HG03442 (cell line): ENCODE data around the gene SH3RF3.
"Not testable (repeated sequence)": the region's sequence is repeated elsewhere in the genome, so short reads cannot be mapped to it uniquely, and the experiment has no call there.

ENCODE experiments used
- ATAC-seq: cut with Tn5 transposase; IDR thresholded peaks from one replicate; pipeline ENCODE4 v1.9.1; 2021; ENCODE audit warnings: mild to moderate bottlenecking, moderate library complexity; ENCODE audit not compliant: unreplicated experiment

SH3RF3 gene

DNA sequence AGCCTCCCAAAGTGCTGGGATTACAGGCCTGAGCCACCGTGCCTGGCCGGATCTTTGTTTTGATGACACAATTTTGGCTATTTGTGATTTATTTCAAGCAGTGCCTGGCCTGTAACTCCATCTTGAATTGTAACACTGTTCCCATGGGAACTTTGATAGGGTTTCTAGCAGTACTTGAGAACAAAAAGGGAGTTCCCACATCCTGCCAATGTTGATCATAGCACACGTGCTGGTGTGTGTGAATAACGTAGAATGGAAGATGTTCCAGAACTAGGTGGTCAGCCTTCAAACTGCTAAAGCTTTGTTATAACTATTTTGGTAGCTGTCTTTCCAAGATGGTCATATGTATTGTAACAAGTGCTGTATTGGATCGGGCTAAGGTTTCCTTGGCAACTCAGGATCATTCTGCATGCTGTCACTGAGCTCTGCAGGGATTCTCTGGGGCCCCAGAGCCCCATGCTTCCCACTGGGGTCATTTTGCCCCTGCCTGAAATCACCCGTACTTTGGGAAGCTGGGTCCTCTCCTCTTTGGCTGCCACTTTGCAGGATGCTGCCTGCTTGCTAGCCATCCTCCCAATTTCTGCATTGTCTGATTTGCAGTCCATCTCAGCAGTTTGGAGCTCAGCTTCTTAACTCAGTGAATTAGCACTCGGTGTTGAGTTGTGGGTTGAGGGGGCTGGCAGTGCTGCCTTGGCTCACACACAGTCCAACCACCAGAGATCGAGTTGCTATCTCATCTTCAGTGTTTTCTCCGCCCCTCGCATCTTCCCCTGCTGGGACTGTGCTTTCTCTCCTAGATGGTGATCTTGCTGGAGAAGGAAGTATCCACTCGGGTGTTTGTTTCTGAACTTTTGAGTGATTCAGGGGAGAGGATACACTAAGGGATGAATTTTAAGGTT lies 26.8 kb downstream of the SH3RF3 start:
- ATAC-seq, result no peak

DNA sequence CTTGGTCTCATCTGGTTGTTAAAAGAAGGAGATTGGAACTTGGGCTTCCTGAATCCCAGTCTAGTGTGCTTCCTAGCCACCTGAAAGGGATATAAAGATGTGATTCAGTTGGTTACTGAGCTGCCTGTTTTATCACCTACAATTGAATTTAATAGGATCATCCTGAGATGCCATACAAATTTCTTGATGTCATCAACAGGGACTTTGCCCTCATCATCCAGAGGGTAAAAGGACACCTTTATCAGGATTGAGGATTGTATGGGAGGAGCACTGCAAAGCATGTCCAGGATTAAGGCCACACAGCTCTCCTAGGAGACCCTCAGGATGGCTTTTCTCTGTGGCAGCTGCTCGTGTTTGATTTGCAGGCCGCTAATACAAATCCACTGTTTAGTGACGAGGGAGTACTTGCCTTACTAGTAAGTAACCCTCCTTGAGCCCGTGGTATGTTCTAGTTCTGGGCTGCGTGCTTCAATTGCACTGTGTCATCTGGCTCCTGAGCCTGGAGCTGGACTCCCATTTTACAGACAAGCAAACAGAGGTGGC lies 28.6 kb downstream of the SH3RF3 start:
- ATAC-seq, result no peak

- ATAC-seq, result no peak
Measured at GRCh38 chr2:109158237-109158636, 29.2 kb downstream of the SH3RF3 start.

DNA sequence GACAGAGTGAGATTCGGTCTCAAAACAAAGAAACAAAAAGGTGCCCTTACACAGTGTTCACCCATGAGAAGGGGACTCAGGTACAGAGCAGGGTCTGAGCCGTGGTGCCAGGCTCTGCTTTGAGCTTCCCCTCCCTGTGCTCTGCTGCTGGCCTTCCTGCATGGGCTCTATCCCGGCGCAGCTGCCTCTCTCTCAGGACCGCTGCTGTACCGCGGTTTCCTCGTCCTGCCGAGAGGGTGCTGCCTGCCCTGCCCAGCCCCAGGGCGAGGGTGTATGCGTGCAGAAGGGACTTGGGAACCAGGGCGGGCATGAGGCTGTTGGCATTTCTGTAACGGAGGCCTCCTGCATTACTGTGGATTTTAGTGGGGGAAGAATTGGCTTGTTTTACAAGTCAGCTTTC lies 30.1 kb downstream of the SH3RF3 start:
- ATAC-seq, result no peak

DNA sequence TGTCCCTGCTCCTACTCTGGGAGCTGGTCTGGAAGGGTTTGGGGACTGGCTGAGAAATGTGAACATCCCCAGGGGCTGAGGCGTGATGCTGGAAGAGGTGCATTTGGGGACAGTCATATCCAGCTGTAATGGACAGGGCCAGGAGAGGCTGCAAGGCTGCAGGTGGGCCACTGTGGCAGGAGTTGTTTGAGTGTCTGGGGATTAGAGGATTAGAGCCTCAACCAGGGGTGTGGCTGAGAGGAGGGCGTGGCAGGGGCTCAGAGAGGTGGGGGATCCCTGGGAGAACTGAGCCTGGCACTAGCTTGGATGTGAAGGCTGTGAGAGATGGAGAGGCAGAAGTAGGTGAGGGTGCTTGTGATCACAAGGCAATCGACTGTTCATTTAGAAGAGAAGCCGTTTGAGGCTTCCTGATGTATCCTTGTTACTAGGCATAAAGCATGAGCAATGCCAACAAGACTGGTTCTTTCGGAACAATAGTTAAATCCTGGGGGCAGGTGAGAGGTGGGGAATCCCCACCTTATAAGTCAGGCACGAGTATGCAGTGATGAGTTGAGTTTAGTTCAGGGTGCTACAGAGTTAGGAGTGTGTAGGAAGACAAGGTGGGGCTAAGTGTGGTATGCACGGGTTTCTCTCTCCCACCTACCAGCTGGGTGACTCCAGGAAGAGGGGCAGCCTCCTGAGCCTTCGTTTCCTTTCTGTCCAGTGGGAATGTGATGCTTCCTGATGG lies 31.9 kb downstream of the SH3RF3 start:
- no peak for ATAC-seq

- ATAC-seq, result not testable (repeated sequence)
Measured at GRCh38 chr2:109162367-109162766, 33.4 kb downstream of the SH3RF3 start.

DNA sequence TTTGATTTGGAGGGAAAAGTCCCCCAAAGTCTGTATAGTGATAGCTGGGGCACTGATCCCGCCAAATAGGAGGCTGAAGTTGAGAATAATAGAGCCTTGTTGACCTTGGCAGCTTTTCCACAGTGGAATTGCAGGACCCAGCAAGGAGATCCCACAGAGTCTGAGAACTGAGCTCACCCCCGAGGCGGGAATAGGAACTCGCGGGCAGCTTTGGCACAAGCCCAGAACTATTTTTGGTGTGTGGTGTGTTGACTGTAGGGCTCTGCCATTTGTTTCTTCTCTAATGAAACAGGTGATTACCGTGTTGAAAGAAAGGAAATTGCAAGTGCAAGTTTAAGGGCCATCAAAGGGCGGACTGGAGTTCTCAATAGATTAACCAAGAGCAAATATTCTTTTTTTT lies 34.0 kb downstream of the SH3RF3 start:
- ATAC-seq, result no peak

GRCh38 chr2:109164311-109164710 lies 35.3 kb downstream of the SH3RF3 start:
- ATAC-seq, result no peak

DNA sequence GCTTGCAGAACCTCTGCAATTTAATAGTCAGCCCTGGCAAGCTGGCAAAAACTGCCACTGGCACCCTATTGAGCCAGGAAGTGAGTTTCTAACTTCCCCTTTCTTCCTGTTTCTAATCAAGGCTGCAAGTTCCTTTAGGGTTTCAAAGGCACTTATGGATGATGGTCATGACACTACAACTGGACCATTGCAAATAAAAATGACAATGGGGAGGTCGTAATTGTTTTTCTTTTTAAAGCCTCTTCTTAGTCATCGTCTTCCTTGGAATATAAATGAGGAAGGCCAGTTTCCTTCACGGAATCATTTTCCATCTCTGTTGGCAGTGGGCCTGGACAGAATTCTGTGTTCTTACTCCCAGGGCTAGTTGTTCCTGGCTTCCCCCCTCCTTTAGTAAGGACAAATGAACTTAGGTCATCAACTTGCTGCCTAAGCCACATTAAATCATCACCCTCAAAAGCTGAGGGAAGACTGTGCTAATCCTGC lies 35.8 kb downstream of the SH3RF3 start:
- ATAC-seq, result no peak

- ATAC-seq, result no peak
Measured at GRCh38 chr2:109166811-109167210, 37.8 kb downstream of the SH3RF3 start.

GRCh38 chr2:109168086-109168485 lies 39.1 kb downstream of the SH3RF3 start:
- ATAC-seq, result no peak

- ATAC-seq, result no peak
Measured at GRCh38 chr2:109168716-109169115, 39.7 kb downstream of the SH3RF3 start.

- no peak for ATAC-seq
Measured at GRCh38 chr2:109170645-109171044, 41.6 kb downstream of the SH3RF3 start.

GRCh38 chr2:109171444-109172334 lies 42.7 kb downstream of the SH3RF3 start:
- no peak for ATAC-seq

GRCh38 chr2:109172556-109173105 lies 43.6 kb downstream of the SH3RF3 start:
- no peak for ATAC-seq

GRCh38 chr2:109173311-109174171 lies 44.5 kb downstream of the SH3RF3 start:
- ATAC-seq, result no peak

- no peak for ATAC-seq
Measured at GRCh38 chr2:109174214-109174613, 45.2 kb downstream of the SH3RF3 start.

GRCh38 chr2:109174626-109175349 lies 45.8 kb downstream of the SH3RF3 start:
- no peak for ATAC-seq

DNA sequence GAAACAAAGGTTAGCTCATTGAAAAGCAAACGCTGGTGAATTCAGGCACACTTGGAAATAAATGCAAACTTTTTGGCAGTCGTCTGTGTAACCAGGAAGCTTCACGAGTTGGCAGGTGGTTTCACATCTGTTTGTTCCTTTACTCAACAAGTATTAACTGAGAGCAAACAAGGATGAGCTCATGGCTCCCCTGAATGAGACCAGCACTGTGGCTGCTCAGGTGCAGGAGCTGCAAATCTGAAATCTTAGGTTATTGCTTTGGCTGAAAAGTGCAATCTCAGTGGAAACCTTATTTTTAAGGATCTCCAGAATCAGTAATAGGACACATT lies 46.3 kb downstream of the SH3RF3 start:
- ATAC-seq, result no peak
